K562 (cell line): Measurements from ENCODE around the gene TBC1D2. TPM values are rescaled to one million over a fixed set of nuclear protein-coding genes. Genes with fewer than 3 reads are reported as not detected.

Experiments used
- ATAC-seq: fragments of 200-7000 bp; cut with Tn5 transposase; 3 replicates; pipeline ENCODE4 v1.9.1; 2020; ENCODE audit warnings: moderate library complexity
- BruUV-seq: library from RNA; stranded (reverse); fragments of 400-500 nt; replicated peaks from 2 replicates; lab custom pipeline; 2021; lab: Mats Ljungman, UMichigan
- CTCF ChIA-PET: fragments of 300-600 bp; formaldehyde crosslinking; extraction: SDS; loops from one replicate; lab custom pipeline; 2021; ENCODE audit warnings: low intra/inter-chr PET ratio; lab: Yijun Ruan, JAX
- POLR2A ChIA-PET: fragments of 300-600, 350-650 bp; sonication (Branson Sonifier 250); formaldehyde crosslinking; extraction: SDS; loops from one replicate; lab custom pipeline; 2021; ENCODE audit warnings: antibody characterized with exemption, inconsistent platforms; lab: Yijun Ruan, JAX
- DNase-seq, 4 experiments: peaks; one replicate each; pipeline versions ENCODE4 v3.0.0 to v3.0.0-alpha.2; 2011 to 2018; ENCODE audit warnings: low spot score in 3 of 4, mixed read lengths in 3 of 4; ENCODE audit errors: extremely low read depth in 1 of 4
- FAIRE-seq: peaks from 2 replicates; lab custom pipeline; 2011; peaks lifted over from hg19 to GRCh38; lab: Jason Lieb, UNC
- H2AFZ ChIP-seq: 2 replicates; pipeline ENCODE4 v1.6.0; 2011; ENCODE audit warnings: low read depth, low read length, control low read depth, inconsistent platforms
- H3K27ac ChIP-seq: fragments of 200-600 bp; 3 replicates; pipeline ENCODE4 v1.8.0; 2011; ENCODE audit warnings: low read depth, mild to moderate bottlenecking, control low read depth, inconsistent platforms, low read length, moderate library complexity, mixed read lengths; ENCODE audit errors: extremely low read depth
- H3K27me3 ChIP-seq, 2 experiments: fragments of 300-600 bp in 1 of 2; 2 replicates in 1 of 2; 3 replicates in 1 of 2; pipeline versions ENCODE4 v1.6.0 to v1.8.0; 2011; ENCODE audit warnings: inconsistent platforms in 2 of 2, low read length in 2 of 2, mild to moderate bottlenecking in 1 of 2, mixed read lengths in 1 of 2, moderate library complexity in 1 of 2; ENCODE audit not compliant: control insufficient read depth in 2 of 2, insufficient read depth in 2 of 2
- H3K36me3 ChIP-seq: fragments of 300-600 bp; 3 replicates; pipeline ENCODE4 v1.8.0; 2011; ENCODE audit warnings: mild to moderate bottlenecking, low read length, inconsistent platforms; ENCODE audit not compliant: control insufficient read depth, insufficient read depth
- H3K4me1 ChIP-seq, 2 experiments: fragments of 200-600 bp in 1 of 2; replicated peaks in 1 of 2; 2 replicates in 1 of 2; 3 replicates in 1 of 2; pipeline versions ENCODE4 v1.5.1 to v1.8.0; 2011; ENCODE audit warnings: inconsistent platforms in 2 of 2, low read length in 2 of 2, mild to moderate bottlenecking in 1 of 2, mixed read lengths in 1 of 2, moderate library complexity in 1 of 2; ENCODE audit not compliant: control insufficient read depth in 2 of 2, insufficient read depth in 2 of 2
- H3K4me2 ChIP-seq: 2 replicates; pipeline ENCODE4 v1.6.1; 2011; ENCODE audit warnings: low read length, control low read depth, inconsistent platforms, mixed read lengths; ENCODE audit not compliant: insufficient read depth
- H3K4me3 ChIP-seq: fragments of 200-600 bp; sonication (generic), shearing (Covaris generic); 2 replicates; pipeline ENCODE4 v1.5.1; 2016; ENCODE audit warnings: control low read depth, inconsistent platforms
- H3K79me2 ChIP-seq: fragments of 200-600 bp; 3 replicates; pipeline ENCODE4 v1.8.0; 2011; ENCODE audit warnings: low read length, inconsistent platforms; ENCODE audit not compliant: control insufficient read depth, insufficient read depth
- H3K9ac ChIP-seq, 2 experiments: 2 replicates each; pipeline versions ENCODE4 v1.6.0 to v1.6.1; 2011; ENCODE audit warnings: low read depth in 2 of 2, low read length in 2 of 2, control low read depth in 1 of 2, inconsistent platforms in 1 of 2, mild to moderate bottlenecking in 1 of 2, mixed read lengths in 1 of 2; ENCODE audit not compliant: insufficient read depth in 1 of 2
- H3K9me1 ChIP-seq: one replicate; pipeline ENCODE4 v1.6.0; 2011; ENCODE audit warnings: inconsistent platforms, mild to moderate bottlenecking, low read length, moderate library complexity; ENCODE audit not compliant: control insufficient read depth, insufficient read depth
- H3K9me3 ChIP-seq: replicated peaks from 2 replicates; pipeline ENCODE4 v1.5.1; 2011; ENCODE audit warnings: low read depth, low read length, inconsistent platforms; ENCODE audit not compliant: control insufficient read depth, insufficient read depth
- H4K20me1 ChIP-seq: replicated peaks from 2 replicates; pipeline ENCODE4 v1.6.1; 2011; ENCODE audit warnings: low read length, inconsistent platforms, mixed read lengths; ENCODE audit not compliant: control insufficient read depth, insufficient read depth
- ADNP ChIP-seq: fragments of 200-800 bp; sonication (Bioruptor generic); IDR thresholded peaks from 2 replicates; pipeline ENCODE4 v1.6.1; 2016; ENCODE audit warnings: missing genetic modification characterization, missing compliant biosample characterization
- ERF ChIP-seq: fragments of 450-650 bp; formaldehyde crosslinking; IDR thresholded peaks from 2 replicates; pipeline ENCODE4 v1.4.0; 2020; ENCODE audit warnings: mild to moderate bottlenecking, mixed read lengths
- KDM1A ChIP-seq, 2 experiments: fragments of 450-650 bp; IDR thresholded peaks; 2 replicates each; pipeline ENCODE4 v1.6.1; 2016; ENCODE audit warnings: mild to moderate bottlenecking in 2 of 2
- NKRF ChIP-seq: fragments of 450-650 bp; IDR thresholded peaks from 2 replicates; pipeline ENCODE4 v1.6.1; 2016; ENCODE audit warnings: borderline replicate concordance
- RBM25 ChIP-seq: fragments of 200-400 bp; formaldehyde crosslinking; IDR thresholded peaks from 2 replicates; pipeline ENCODE4 v1.6.1; 2018; ENCODE audit warnings: low read length, low read depth, moderate library complexity; ENCODE audit not compliant: severe bottlenecking
- SMAD4 ChIP-seq: fragments of 250-450 bp; sonication (Bioruptor Pico); conservative IDR thresholded peaks from 2 replicates; pipeline ENCODE4 v1.8.0; 2021; ENCODE audit warnings: inconsistent platforms, mild to moderate bottlenecking, moderate library complexity
- SMARCE1 ChIP-seq: fragments of 450-650 bp; IDR thresholded peaks from 2 replicates; pipeline ENCODE4 v1.7.1; 2016; ENCODE audit warnings: mild to moderate bottlenecking
- ZBTB7A ChIP-seq: IDR thresholded peaks from 2 replicates; pipeline ENCODE4 v1.6.1; 2011; ENCODE audit warnings: low read depth, mild to moderate bottlenecking, low read length, moderate library complexity, borderline replicate concordance; ENCODE audit not compliant: control insufficient read depth
- ZBTB9 ChIP-seq: fragments of 450-650 bp; formaldehyde crosslinking; IDR thresholded peaks from 2 replicates; pipeline ENCODE4 v1.4.0; 2020; ENCODE audit warnings: mild to moderate bottlenecking, moderate library complexity
- ZNF282 ChIP-seq: sonication (generic); formaldehyde crosslinking; IDR thresholded peaks from 2 replicates; pipeline ENCODE4 v1.8.1; 2023; ENCODE audit warnings: missing genetic modification reagents
- ZNF830 ChIP-seq: fragments of 250-450 bp; sonication (Bioruptor Pico); IDR thresholded peaks from 2 replicates; pipeline ENCODE4 v1.5.0; 2021; ENCODE audit warnings: mild to moderate bottlenecking
- WGBS: fragments of 100-300 bp; shearing (Covaris generic); methylation state at CpG from one replicate; pipeline ENCODE4 v1.1.6; 2016; ENCODE audit warnings: low coverage, mixed read lengths; ENCODE audit not compliant: insufficient coverage; ENCODE audit errors: missing lambda C conversion rate; 5-methylcytosine and 5-hydroxymethylcytosine counted together
- in situ Hi-C: fragments of 300-500 bp; cut with MboI; formaldehyde crosslinking; loops from 4 replicates; pipeline ENCODE4 v1.15.0; 2018; ENCODE audit warnings: inconsistent platforms, mixed read lengths
- intact Hi-C: fragments of 100-400 bp; cut with micrococcal nuclease; formaldehyde crosslinking; loops from 2 replicates; pipeline ENCODE4 v1.14.2; 2022
- polyA plus RNA-seq, 8 experiments: library from polyadenylated mRNA; depleted of rRNA in 4 of 8; stranded (reverse) in 5 of 8; unstranded in 3 of 8; fragments of >200 nt; fragmentation: Nextera tagmentation in 2 of 8; fragmentation: Illumina TruSeq in 1 of 8; extraction: Ambion mirVana in 2 of 8; extraction: Trizol in 1 of 8; gene quantifications; 2 replicates each; pipeline versions ENCODE4 v1.2.1 to v1.2.3, GENCODE V29; 2011 to 2014; ENCODE audit warnings: inconsistent platforms in 1 of 8, missing spikeins in 1 of 8
- total RNA-seq, 7 experiments: library from RNA; depleted of rRNA in 6 of 7; stranded (reverse); fragments of >200 nt in 6 of 7; fragmentation: Illumina TruSeq in 2 of 7; extraction: Trizol in 2 of 7; gene quantifications; 2 replicates each; pipeline versions ENCODE4 v1.2.1 to v1.2.3, GENCODE V29; 2011 to 2021; ENCODE audit warnings: low replicate concordance in 1 of 7
- TF ChIP-seq, protein P1 (sequence below): IDR thresholded peaks from 2 replicates; pipeline ENCODE4 v1.6.1; 2011; ENCODE audit warnings: borderline replicate concordance, low read depth, mild to moderate bottlenecking, moderate library complexity, low read length; ENCODE audit not compliant: insufficient read depth, poor library complexity, severe bottlenecking

TBC1D2 gene
- total and polyA plus RNA-seq, 9 of the 15 experiments (the other 6 are each of a cell fraction or from before 2014, with no cell fraction given), result 0.10 to 7.0 (median 2.5) TPM

DNA sequence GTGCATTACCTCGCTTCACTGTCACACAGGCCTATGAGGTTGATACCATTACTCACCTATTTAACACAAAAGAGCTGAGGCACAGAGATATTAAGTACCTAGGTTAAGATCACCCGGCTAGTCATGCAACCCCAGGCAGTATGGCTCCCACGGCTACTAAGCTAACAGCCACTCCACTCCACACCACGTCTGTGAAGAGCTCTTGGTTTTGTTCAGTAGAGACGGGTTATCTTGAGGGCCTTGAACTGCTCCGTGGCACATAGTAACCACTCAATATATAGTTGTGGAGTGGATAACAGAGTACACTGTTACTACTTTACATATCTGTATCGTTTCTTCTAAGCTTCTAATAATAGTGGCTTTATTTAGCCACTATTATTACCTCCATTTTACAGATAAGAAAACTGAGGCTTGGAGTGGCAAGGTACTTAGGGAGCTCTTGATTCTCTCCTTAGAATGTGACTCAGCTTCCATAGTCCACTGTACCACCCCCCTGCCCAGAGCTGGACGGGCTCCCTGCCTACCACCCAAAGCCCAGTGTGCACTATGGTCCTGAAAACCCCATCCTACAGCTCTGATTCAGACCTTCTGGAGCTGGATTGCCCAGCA is 62.0 kb downstream of the TBC1D2 start (continued):
- peak; percentile 12 to 43; a peak in 2 of 4 replicates for TF ChIP-seq KDM1A (IDR thresholded peaks at IDR 0.05)
- 0 out of 2 replicates have a peak, but pooled peaks have one; percentile 53 for TF ChIP-seq ADNP
- peak; percentile 72 for TF ChIP-seq RBM25
- TF ChIP-seq ZNF282 (CRISPR knock-in tag), result 0 out of 2 replicates have a peak, but pooled peaks have one; percentile 7
- TF ChIP-seq ZNF830 (CRISPR knock-in tag), result no peak

DNA sequence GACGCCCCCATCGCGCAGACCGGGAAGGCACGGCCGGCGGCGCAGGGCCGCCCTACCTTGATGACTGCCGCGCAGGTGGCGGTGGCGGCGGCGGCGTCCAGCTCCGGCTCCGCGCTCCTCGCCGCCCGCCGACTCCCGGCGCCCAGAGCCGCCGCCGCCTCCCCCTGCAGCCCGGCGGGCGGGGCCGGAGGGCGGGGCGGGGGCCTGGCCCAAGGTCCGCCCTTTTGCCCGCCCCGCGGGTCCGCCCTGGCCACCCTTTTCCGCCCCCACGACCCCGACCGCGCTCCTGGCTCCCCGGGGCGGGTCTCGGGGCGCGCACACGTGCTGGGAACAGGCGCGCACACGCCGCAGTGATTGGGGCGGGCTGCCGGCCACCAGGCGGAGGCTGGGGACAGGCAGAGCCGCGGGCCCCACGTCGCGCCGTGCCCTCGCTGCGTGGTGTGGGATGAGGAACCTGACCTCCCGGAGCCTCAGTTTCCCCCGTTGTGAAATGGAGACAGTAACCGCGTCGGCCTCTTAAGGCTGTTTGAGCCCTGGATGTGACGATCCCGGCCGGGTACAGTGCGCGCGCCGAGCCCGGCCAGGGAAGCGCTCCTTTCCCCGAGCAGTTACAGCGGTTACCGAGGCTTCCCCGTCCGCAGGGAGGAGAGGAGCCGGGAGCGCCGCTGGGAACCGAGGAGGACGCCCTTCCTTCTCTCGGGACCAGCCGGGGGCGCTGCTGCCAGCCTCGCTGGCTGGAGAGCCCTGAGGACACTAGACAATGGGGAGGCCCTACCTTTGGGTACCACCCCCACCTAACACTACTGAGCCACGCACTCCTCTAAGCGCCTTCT is 62.7 kb downstream of the TBC1D2 start, which contains the start of gene CORO2A:
Gene CORO2A (minus strand): TSS at position 135 of the 833 bp plus-strand sequence. CDS start 34,977 bp downstream, outside the sequence.
- peak; percentile 90 to 97 (median 96) for DNase-seq
- CTCF ChIA-PET, result interaction anchor here (0.5 to 1.3 kb wide), 6 partner anchors 12 to 583 kb away, joined by 3 to 4 read pairs (median 3); partner anchors contain the start of gene TRIM14
- H3K27me3 ChIP-seq, result no peaks in the 10 kb centered on the region
- 0% methylated on average over 26 of the region's 95 CpGs for WGBS
- peaks cover 45% of the 10 kb centered on the region for H3K79me2 ChIP-seq
- peak within 1 kb of the TSS; percentile 60 for H3K27ac ChIP-seq
- no peaks in the 10 kb centered on the region for H3K9me3 ChIP-seq
- H2AFZ ChIP-seq, result peak within 1 kb of the TSS; percentile 91
- intact Hi-C loops (loop anchor here (2.0 kb wide), 3 partner anchors 24 to 270 kb away; partner anchors contain the start of genes TRIM14 and TRMO), in situ Hi-C loops (no loop called here)
- FAIRE-seq, result no peak
- H3K4me3 ChIP-seq, result peak within 1 kb of the TSS; percentile 85
- BruUV-seq, result TSS peak; percentile 88
- peaks cover 28 to 31% of the 10 kb centered on the region in 2 experiments; a peak in 4 of 5 replicates for H3K4me1 ChIP-seq
- peak; percentile 88 for ATAC-seq
- peaks cover 4% of the 10 kb centered on the region; the same call in 1 of the 3 replicates for H3K36me3 ChIP-seq
- H4K20me1 ChIP-seq, result no peaks in the 10 kb centered on the region
- peak within 1 kb of the TSS; percentile 65 to 93 for H3K9ac ChIP-seq
- peak within 1 kb of the TSS; percentile 84 for H3K4me2 ChIP-seq
- H3K9me1 ChIP-seq, result no peaks in the 10 kb centered on the region
- POLR2A ChIA-PET, result interaction anchor here (0.6 to 1.4 kb wide), 6 partner anchors 10 to 146 kb away, joined by 3 to 4 read pairs (median 4); no protein-coding TSS in a partner anchor
- TF ChIP-seq SMARCE1, result 0 out of 2 replicates have a peak, but pooled peaks have one; percentile 20
- 0 out of 2 replicates have a peak, but pooled peaks have one; percentile 24 for TF ChIP-seq ERF (CRISPR knock-in tag)
- no peak for TF ChIP-seq NKRF
- TF ChIP-seq, protein P1, sequence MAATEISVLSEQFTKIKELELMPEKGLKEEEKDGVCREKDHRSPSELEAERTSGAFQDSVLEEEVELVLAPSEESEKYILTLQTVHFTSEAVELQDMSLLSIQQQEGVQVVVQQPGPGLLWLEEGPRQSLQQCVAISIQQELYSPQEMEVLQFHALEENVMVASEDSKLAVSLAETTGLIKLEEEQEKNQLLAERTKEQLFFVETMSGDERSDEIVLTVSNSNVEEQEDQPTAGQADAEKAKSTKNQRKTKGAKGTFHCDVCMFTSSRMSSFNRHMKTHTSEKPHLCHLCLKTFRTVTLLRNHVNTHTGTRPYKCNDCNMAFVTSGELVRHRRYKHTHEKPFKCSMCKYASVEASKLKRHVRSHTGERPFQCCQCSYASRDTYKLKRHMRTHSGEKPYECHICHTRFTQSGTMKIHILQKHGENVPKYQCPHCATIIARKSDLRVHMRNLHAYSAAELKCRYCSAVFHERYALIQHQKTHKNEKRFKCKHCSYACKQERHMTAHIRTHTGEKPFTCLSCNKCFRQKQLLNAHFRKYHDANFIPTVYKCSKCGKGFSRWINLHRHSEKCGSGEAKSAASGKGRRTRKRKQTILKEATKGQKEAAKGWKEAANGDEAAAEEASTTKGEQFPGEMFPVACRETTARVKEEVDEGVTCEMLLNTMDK, result peak; percentile 61
- peak; percentile 94 for TF ChIP-seq ZBTB7A
- peak; percentile 64; the same call in 1 of the 2 replicates for TF ChIP-seq ZBTB9 (CRISPR knock-in tag)
- peak; percentile 66 for TF ChIP-seq SMAD4 (CRISPR knock-in tag)
- TF ChIP-seq KDM1A (IDR thresholded peaks at IDR 0.05), result no peak
